ENCODE results near the gene MYO7B.

Gene MYO7B

DNA sequence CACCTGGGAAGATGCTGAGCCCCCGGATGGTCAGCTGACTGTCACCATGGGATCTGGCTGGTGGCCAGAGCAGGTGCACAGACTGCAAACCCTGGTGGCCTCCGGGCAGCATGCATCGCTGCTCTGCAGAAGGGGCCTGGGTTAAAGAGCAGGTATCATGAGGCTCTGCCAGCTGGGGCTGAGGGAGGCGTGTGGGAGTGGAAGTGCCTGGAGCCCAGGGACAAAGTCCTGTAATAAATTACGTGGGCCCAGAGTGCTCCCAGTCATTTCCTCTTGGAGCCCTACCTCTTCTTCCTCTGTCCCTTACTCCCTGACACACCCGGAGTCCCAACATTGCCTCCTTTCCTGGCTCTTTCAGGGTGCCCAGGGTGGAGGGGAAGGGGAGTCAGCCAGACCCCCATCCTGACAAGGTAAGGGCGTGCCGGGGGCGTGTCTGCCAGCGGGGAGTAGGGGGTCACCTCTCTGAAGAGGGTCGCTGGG, at the start of gene MYO7B:
Gene MYO7B, plus strand, starts transcription at position 262 of the 480 bp plus-strand sequence. CDS start 24,040 bp downstream, outside the sequence.
- FAIRE-seq, result no peak

DNA sequence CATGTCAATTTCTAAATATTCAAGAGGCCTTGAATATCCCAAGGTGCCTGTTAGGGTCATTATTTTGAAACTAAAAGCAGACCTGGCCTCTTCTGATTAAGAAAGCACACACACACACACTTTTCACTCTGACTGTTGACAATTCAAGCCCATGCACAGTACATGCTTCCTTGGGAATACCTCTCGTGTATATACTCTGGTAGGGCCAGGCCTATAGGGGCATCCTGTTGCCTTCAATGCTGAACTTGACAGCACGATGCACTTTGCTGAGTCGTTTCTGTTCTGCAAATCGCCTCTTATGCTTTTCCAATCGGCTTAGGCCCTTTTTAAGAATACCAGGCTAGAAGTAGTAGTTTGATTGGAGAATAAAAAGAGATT, 49.8 kb upstream of the MYO7B start:
- no peak for FAIRE-seq

DNA sequence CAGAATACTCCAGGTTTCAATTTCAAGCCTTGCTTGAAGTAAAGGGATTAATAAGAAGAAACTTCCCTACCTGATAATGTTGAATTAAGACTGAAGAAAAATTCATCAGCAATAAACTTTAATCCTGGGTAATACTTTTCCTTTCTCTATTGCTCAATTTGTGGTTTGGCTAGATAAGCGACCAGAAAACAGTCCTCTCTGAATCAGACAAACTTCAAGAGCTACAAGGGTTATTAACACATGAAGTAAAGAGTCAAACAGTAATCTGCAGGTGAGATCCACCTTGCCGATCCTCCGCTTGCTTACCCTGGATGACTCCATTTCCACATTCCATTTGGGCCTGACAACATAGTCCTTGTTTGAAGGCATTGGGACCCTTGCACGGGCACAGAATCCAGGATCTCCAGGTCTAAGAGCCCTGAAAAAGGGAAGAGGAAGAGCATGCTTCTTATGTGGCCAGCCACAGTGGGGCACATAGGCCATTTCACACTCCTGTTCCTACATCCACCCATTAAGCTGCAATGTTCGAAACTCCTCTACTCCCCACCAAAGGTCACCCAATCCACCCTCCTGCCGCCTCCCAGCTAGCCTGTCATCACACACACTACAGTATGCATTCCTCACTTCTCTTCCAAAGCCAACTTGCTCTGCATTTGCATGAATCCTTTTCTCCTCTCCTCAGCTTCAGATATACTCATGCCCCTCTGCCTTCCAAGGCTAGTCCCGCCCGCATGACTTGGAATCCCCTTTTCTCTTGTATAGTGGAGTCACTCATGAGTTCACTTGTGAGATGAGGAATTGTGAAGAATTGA, 49.0 kb upstream of the MYO7B start:
- FAIRE-seq, result no peak

DNA sequence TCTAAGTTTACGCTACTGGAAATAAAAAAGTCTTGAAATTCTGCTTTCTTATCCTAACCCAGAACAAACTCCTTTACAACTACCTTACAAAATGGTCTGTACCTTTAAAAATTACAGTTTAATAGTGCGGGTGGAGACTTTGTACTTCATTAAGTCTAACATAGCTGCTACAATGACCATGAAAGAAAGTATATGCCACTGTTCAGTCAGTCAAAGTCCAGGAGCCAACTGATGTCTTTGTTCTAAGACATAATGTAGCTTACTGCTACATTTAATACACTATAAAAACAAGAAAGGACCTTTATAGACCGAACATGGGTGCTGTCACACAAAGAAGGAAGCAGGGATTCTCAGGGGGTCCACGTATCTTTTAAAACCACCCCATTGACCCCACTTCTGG, 45.2 kb upstream of the MYO7B start:
- no peak for FAIRE-seq

DNA sequence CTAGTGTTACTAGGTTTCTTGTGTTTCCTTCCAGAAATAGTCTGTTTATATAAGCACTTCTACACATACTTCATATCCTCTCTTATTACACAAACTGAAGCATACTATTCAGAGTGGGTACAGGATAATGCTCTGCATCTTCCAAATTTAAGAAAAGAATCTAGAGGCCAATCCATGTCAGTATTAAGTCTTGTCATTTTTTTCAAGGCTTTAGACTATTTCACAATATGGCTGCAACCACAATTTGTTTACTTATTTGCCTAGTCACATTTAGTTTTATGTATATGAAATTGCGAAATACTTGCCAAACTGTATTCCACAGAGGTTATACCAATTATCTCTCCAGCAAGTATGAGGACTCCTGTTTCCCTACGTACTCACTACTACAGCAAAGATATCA, 37.1 kb upstream of the MYO7B start:
- peak; percentile 25 for FAIRE-seq

DNA sequence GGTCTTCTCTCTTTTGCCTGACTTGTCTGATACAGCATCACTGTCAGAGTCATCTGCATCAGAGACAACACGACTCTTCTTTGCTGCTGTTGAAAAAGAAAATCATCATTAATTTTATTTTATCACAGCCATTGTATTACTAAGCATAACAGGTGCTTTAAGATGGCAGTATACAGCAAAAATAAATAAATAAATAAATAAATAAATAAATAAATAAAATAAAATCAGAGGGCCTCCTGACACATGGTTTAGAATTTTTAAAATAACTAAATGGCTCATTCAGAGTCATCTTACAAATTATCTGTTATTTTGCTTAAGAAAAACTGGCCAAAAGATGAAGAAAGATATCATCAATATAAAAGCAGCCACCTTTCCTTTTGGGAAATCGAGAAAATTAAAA, 32.0 kb upstream of the MYO7B start:
- FAIRE-seq, result no peak

DNA sequence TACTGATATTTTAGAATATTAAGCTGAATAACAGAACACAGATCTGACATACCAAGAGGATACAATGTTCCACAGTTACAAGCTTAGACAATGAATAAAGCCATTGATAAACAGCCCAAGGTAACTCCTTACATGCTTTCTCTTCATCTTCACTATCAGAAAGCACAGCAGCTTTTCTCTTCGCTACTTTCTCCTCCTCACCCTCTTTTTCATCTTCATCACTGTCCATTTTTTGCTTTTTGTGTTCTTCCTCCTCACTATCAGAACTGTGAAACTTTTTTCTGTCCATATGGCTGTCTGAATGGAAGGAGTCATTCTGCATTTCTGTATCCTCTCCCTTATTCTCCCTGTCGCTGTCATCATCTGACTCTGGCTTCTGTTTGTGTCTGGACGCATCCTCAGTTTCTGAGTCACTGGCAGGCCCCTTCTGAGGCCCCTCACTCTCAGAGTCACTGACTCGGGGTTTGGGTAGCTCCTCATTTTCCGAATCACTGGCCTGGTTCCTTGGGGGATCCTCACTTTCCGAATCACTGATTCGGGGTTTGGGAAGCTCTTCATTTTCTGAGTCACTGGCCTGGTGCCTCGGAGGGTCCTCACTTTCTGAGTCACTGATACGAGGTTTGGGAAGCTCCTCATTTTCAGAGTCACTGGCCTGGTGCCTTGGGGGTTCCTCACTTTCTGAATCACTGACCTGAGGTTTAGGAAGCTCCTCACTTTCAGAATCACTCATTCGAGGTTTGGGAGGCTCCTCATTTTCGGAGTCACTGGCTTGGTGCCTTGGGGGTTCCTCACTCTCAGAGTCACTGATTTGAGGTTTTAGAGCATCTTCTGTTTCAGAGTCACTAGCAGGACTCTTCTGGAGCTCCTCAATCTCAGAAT, 30.7 kb upstream of the MYO7B start:
- no peak for FAIRE-seq

DNA sequence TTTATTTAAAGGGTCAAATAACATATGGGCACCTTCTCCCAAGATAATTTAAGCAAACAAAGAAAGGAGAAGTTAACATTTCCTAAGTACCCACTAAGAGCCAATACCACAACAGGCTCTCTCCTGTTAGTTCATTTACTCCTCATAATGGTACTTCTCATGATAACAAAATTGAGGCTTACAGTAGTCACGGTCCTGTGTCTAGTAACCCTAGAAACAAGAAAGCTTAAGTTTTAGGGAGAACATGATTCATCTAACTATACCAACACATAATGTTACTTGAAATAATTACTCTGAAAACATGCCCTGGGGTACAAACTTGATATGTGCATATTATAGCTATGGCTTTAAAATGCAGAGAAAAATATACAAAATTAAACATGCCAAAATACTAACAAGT, 29.0 kb upstream of the MYO7B start:
- no peak for FAIRE-seq

DNA sequence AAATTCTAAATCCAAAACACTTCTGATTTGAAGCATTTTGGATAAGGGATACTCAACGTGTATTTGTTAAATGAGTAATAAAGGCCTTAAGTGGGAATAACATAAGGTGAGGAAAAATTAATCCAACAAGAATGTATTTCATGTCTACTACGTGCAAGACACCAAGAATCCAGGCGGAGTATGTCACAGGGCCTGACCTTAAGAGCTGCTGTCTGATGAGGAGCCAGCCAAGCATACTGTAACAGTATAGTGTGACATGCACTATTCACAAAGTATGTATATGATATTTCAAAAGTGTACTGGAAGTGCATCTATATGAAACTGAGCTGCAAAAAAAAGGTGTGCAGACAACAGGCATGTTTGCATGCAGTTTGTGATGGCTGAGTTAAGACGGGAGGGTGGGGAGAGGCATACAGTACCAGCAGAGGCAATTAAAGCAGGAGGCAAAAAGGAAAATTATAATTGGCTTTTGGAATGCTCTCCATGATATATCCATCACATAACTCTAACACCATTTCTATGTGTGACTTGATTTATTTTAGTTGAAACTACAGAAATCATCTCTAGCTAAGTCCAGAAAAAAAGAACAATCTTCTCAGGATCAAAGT, 27.4 kb upstream of the MYO7B start:
- no peak for FAIRE-seq

DNA sequence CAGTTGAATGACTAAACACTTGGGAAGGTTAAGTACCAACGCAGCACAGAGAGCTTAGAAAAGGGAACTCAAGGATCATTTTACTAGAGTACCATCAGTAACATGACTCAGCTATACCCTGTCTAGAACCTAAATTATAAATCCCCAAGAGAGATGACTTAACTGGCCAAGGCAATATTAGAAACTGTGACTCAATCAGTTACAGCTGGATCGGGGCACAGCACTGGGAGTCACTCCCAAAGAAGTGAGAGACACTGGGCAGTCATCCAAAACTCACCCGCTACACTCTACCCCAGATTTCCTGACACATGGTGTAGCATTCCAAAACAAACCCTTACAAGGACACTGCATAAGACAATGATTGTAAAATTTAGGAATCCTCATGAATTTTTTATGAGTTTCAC, 26.9 kb upstream of the MYO7B start:
- no peak for FAIRE-seq

DNA sequence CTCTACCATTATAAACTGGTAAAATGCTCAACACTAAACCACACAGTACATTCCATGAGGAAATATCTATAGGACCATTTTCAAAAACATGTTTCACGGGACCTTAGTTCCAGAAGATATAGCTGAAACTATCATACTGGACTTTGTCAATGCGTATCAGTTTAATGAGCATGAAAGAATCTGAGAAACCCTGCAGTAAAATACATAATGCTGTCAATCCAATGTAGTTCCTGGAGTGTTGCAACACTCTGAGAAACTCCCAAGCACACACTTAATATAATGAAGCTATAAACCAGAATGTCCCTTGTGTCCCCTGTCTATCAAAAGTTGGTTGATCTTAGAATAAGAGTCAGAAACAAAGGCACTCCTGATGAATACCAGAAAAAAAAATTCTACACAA, 25.4 kb upstream of the MYO7B start:
- no peak for FAIRE-seq

DNA sequence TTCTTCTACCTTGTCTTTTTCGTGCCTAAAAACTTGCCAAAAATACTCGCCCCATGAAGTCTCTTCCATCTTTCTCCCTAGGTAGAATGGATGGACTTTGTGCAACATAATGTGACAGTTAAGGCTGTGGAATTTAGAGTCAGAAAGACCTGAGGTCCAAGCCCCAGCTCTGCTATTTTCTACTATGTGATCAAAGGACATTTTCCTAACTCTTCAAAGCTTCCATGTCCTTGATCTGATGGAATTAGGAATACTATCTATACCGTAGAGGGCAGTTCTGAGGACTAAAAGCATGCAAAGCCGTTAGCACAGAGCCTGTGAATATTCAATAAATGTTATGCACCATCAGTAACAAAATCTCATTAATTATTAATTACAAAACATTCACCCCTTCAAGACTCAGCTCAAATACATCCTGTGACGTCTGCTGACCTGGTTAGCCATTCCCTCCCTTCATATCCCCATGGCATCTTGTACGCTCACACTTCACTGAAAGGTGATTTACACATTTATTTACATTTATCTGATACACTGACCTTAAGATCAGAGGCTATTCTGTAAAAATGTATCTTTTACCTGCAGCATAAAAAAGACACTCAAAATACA, 24.3 kb upstream of the MYO7B start:
- FAIRE-seq, result no peak

DNA sequence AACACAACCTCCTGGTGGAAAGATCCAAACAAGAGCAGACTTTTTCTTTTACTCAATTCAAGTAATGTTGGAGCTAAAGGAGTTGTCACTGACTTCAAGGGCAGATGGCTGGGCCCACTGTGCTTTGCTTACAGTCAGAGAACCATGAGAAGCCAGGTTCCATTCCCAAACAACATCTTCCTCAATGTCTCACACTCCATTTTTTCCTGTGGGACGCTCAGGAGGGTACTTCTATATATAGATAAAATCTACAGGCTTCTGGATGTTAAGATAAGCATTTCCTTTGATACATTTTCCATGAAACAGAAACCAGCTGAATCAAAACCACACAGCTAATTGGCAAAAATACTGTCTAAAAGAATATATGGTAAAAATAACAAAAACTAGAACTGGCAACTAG, 23.6 kb upstream of the MYO7B start:
- FAIRE-seq, result no peak

DNA sequence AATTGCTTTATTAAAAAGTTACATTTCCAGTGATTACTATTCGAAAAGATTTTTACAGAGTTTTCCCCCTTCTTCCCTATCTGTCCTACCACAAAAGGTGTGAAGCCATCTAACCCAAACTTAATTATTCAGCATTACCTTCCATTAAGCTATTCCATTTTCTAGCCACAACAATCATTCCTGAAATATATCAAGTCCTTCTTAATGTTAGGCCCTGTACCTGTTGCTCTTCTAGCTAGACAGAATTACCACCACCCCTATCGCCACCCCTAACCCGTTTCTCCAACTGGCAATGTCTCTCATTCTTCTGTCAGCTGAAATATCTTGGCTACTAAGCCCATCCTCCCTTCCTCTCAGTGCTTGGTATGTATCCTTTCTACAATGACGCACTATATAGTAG, 23.1 kb upstream of the MYO7B start:
- no peak for FAIRE-seq

DNA sequence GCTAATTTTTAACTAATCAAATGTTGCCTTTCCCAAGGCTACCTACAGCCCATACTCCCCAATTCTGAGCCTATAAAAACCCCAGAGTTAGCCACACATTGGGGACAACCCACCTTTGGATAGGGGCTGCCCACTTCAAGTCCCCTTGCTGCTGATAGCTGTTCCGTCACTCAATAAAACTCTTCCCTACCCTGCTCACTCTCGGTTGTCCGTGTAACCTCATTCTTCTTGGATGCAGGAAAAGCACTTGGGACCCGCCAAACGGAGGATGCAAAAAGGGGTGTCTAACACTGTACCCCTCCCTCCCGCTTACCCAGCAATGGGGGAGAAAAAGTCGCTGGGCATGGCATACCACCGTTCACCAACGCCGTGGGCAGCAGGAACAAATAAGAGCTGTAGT, 21.4 kb upstream of the MYO7B start:
- no peak for FAIRE-seq

DNA sequence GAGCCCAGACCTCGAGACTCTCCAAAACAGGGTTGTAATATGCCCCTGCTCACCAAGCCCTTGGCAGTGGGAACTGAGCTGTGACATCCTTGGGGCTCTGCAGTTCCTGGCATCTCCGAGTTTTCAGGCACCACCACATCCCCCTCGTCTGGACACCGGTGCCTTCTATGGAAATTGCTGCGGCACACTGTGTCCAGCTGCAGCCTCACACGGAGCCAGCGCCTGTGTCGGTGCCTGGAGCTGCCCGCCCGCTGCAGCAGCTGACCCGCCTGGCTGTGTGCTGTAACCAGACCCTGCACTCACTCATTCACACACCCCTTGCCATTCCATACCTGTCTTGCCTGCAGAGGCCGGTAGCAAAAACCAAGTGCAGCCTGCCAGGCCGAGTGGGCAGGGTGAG, 21.0 kb upstream of the MYO7B start:
- FAIRE-seq, result no peak

DNA sequence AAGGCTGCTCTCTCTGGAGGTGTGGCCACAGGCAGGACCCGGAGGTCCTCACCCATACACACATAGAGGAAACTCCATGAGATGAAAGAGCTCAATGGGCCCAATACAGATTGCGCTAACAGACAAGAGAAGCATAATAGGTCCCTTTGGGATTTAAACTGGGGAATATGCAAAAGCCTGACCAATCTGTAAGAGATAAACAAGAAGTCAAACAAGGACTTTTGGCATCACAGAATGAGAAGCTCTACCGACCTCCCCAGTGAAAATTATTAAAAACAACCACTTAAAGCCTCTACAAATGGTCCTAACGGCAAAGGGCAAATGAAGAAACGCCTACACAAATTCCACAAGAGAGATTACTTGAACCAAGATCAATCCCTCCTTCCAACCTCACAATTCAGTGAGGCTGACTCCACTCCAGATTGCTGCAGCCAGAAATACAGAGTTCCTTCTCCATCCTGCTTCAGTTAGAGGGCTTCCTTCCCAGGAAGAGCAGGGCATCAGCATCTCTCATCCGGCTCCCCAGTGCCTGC, 20.0 kb upstream of the MYO7B start:
- FAIRE-seq, result no peak

DNA sequence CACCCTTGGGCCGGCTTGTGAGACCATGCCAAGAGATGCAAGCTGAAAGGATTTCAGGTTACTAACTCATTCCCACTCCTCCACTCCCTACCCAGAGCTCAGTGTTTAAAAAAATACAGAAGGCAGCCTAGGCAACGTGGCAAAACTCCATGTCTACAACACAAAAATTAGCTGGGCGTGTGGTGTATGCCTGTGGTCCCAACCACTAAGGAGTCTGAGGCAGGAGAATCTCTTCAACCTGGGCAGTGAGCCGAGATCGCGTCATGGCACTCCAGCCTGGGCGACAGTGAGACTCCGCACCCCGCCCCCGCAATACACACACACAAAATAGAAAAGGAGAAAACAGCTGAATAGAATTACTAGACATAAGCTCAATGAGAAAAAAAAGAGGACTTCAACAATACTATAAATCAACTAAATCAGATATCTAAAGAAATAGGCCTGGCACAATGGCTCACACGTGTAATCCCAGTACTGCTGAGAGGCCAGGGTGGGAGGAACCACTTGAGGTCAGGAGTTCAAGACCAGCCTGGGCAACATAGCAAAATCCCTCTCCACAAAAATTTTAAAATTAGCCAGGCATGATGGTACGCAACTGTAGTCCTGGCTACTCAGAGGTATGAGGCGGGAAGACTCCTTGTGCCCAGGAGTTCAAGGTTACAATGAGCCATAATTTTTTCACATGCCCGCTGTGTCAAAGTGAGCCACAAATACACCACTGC, 19.3 kb upstream of the MYO7B start:
- no peak for FAIRE-seq

DNA sequence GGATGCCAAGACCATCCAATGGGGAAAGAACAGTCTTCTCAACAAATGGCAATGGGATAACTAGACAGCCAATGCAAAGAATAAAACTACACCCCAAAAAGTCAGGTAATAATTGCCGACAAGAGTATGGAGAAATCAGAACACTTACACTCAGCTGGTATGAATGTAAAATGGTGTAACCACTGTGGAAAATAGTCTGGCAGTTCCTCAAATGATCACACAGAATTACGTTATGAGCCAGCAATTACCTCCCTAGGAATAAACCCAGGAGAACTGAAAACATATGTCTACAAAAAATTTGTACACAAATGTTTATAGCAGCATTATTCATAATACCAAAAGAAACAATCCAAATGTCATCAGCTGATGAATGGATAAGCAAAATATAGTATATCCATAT, 18.0 kb upstream of the MYO7B start:
- no peak for FAIRE-seq

DNA sequence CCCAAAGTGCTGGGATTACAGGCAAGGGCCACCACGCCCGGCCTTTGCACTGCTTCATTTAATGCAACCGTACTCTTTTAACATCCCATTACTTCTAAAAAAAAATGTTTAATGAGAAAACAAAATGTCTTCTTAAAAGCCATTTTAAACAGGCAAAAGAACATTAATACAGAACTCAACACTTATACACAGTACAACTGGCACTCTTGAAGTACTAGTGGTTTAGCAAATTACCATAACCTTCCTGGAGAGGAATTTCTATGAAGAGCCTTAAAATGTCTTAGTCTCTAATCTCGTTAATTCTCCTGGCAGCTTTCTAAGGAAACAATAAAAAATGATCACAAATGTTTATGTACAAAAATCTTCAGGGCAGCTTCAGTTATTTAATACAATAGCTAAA, 15.1 kb upstream of the MYO7B start:
- no peak for FAIRE-seq

DNA sequence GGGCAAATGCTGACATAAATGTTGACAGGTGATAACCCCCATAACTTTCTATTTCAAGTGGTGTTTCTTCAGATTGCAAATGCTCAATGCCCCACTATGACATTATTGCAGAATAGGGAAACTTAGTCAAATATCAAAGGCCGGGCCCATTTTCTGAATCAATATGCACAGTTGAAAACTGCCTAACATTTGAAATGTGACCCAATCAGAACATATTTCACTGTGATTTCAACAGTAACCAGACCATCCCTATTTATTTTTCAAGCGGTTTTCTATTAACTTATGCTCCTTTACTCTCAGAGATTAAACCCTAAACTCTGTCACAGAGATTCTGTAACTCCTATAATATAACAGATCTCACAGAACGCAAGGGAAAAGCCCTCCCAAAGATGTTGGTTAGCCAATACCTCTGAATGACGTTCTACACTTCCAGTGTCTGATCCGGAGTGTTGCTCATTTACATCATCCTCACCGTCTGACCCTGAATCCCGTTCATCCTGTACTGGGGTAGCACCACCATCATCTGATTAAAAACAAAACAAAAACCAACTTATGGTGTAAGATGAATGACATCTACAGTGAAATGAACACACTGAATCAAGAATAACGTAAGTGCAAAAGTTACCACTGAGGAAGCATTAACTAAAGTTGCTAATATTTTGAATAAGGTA, 12.1 kb upstream of the MYO7B start:
- FAIRE-seq, result no peak
